Progenitor cell of endocrine pancreas (in vitro differentiated cells): ENCODE results near the gene TXN2. TPM values are rescaled to one million over a fixed set of nuclear protein-coding genes. Genes with fewer than 3 reads are reported as not detected.
"Not testable (repeated sequence)": the region's sequence is repeated elsewhere in the genome, so short reads cannot be mapped to it uniquely, and the experiment has no call there.

Experiments used
- DNase-seq: peaks from one replicate; pipeline ENCODE4 v3.0.0; 2021; ENCODE audit warnings: low spot score; ENCODE audit not compliant: unreplicated experiment
- H3K27ac Mint-ChIP-seq: 2 replicates; pipeline ENCODE4 v1.8.0; 2021; ENCODE audit warnings: mild to moderate bottlenecking, moderate library complexity, mixed read lengths
- H3K27me3 Mint-ChIP-seq: 2 replicates; pipeline ENCODE4 v1.8.0; 2021; ENCODE audit warnings: mixed read lengths
- H3K36me3 Mint-ChIP-seq: 2 replicates; pipeline ENCODE4 v1.8.0; 2022; ENCODE audit warnings: mixed read lengths; ENCODE audit not compliant: insufficient read depth
- H3K4me1 Mint-ChIP-seq: 2 replicates; pipeline ENCODE4 v1.8.0; 2021; ENCODE audit warnings: low read depth, mixed read lengths
- H3K4me3 Mint-ChIP-seq: 2 replicates; pipeline ENCODE4 v1.8.0; 2021; ENCODE audit warnings: low read depth, mild to moderate bottlenecking, moderate library complexity, mixed read lengths
- H3K9me3 Mint-ChIP-seq: 2 replicates; pipeline ENCODE4 v1.8.0; 2021; ENCODE audit warnings: low read depth, mixed read lengths
- total RNA-seq: library from RNA; stranded (reverse); gene quantifications from 2 replicates; pipeline ENCODE4 v1.2.1, GENCODE V29; 2021
- TF ChIP-seq, protein P1 (sequence below): fragments of 200-600 bp; sonication (generic); IDR thresholded peaks from one replicate; pipeline ENCODE4 v1.5.0; 2021; ENCODE audit warnings: antibody characterized with exemption, mild to moderate bottlenecking; ENCODE audit not compliant: unreplicated experiment

Gene TXN2
- total RNA-seq, 1 donor from 2014 or later, result 59.6 TPM

DNA sequence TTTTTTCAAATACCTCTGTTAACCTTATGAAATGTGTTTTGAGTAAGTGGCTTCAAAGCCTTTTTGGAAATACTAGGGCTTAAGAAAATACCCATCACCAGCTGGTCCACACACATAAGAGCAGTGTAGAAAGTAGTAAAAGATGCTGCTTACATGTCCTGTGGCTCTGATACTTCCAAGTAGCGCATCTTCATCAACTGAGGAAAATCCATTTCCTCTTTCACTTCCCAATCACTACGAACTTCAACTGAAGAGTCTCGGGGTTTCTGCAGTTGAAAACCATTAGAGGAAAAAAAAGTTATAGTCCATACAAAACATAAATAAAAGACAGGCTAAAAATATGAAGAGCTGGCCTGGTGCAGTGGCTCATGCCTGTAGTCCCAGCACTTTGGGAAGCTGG lies 39.0 kb upstream of the TXN2 start:
- Mint-ChIP-seq H3K4me1 (no peaks in the 10 kb centered on the region), H3K4me3 (no peak overlapping the region), H3K27me3 (no peaks in the 10 kb centered on the region), H3K36me3 (peaks cover 43% of the 10 kb centered on the region), H3K27ac (no peak overlapping the region), H3K9me3 (no peaks in the 10 kb centered on the region)
- TF ChIP-seq, protein P1, sequence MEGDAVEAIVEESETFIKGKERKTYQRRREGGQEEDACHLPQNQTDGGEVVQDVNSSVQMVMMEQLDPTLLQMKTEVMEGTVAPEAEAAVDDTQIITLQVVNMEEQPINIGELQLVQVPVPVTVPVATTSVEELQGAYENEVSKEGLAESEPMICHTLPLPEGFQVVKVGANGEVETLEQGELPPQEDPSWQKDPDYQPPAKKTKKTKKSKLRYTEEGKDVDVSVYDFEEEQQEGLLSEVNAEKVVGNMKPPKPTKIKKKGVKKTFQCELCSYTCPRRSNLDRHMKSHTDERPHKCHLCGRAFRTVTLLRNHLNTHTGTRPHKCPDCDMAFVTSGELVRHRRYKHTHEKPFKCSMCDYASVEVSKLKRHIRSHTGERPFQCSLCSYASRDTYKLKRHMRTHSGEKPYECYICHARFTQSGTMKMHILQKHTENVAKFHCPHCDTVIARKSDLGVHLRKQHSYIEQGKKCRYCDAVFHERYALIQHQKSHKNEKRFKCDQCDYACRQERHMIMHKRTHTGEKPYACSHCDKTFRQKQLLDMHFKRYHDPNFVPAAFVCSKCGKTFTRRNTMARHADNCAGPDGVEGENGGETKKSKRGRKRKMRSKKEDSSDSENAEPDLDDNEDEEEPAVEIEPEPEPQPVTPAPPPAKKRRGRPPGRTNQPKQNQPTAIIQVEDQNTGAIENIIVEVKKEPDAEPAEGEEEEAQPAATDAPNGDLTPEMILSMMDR, result no peak
- no peak for DNase-seq

DNA sequence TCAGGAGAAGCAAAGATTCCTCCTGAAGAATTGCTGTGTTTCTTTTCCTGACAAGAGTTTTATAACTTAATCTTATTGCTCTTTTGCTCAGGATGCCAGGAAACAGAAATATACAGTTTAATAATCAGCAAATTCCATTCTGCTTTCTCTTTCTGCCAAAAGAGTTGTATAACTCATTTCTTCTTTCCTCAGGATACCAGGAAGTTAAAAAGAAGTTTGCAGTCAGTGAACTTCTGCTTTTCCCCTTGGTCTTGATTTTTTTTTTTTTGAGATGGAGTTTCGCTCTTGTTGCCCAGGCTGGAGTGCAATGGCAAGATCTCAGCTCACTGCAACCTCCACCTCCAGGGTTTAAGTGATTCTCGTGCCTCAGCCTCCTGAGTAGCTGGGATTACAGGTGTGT lies 38.5 kb upstream of the TXN2 start:
- H3K27me3 Mint-ChIP-seq, H3K4me1 Mint-ChIP-seq, H3K27ac Mint-ChIP-seq, H3K4me3 Mint-ChIP-seq, H3K9me3 Mint-ChIP-seq, DNase-seq: not testable (repeated sequence)
- peaks cover 42% of the 10 kb centered on the region for H3K36me3 Mint-ChIP-seq

DNA sequence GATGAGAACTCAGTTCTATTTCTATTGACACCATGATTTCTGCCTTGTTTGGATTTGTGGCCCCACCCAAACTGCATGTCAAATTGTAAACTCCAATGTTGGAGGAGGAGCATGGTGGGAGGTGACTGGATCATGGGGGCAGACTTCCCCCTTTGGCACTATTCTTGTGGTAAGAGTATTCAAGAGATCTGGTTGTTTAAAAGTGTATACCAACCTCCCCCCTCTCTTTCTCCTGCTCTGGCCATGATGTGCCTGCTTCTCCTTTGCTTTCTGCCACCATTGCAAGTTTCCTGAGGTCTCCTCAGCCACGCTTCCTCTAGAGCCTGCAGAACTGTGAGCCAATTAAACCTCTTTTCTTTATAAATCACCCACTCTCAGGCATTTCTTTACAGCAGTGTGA lies 33.3 kb upstream of the TXN2 start:
- H3K4me3 Mint-ChIP-seq, result no peak overlapping the region
- no peak for DNase-seq
- H3K36me3 Mint-ChIP-seq, result peaks cover 48% of the 10 kb centered on the region
- no peak overlapping the region for H3K27ac Mint-ChIP-seq
- H3K9me3 Mint-ChIP-seq, result no peaks in the 10 kb centered on the region
- H3K27me3 Mint-ChIP-seq, result no peaks in the 10 kb centered on the region
- TF ChIP-seq, protein P1, result no peak
- H3K4me1 Mint-ChIP-seq, result no peaks in the 10 kb centered on the region

DNA sequence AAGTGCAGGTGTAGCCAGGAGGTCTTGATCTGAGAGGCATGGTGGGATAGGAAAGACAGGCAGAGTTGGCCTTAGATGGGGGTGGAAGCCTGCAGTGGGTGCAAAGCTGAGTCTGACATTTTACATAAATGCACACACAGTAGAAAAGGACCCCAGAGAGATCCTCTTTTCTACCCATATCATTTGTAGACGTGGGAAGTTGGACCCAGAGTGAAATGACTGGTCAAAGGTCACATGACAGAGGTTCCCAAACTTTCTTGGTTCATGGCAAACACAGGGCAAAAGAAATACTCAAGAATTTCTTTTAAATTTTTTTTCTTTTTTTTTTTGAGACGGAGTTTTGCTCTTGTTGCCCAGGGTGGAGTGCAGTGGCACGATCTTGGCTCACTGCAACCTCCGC lies 31.6 kb upstream of the TXN2 start:
- peaks cover 45% of the 10 kb centered on the region for H3K36me3 Mint-ChIP-seq
- no peaks in the 10 kb centered on the region for H3K27me3 Mint-ChIP-seq
- no peaks in the 10 kb centered on the region for H3K9me3 Mint-ChIP-seq
- H3K4me1 Mint-ChIP-seq, result no peaks in the 10 kb centered on the region
- DNase-seq, result no peak
- H3K4me3 Mint-ChIP-seq, result no peak overlapping the region
- TF ChIP-seq, protein P1, result no peak
- no peak overlapping the region for H3K27ac Mint-ChIP-seq

DNA sequence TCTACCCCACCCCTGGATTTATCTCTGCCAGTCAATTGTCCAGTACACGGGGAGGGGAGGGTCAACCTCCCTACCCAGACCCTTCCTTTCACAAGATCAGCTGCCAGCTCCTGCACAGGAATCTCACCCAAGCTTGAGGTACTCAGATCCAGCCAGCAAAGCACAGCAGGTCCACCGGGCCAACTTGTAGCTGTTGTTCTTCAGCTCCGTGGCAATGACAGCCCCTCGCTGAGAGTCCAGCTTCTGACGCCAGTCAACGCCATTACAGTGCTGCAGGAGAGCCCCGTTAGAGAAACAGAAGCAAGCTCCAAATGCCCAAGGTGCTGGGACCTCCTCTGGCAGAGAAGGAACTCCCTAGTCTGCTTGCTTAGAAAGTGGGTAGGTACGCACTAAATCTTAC lies 30.9 kb upstream of the TXN2 start:
- H3K36me3 Mint-ChIP-seq, result peaks cover 44% of the 10 kb centered on the region
- H3K27me3 Mint-ChIP-seq, result no peaks in the 10 kb centered on the region
- no peak overlapping the region for H3K27ac Mint-ChIP-seq
- TF ChIP-seq, protein P1, result no peak
- no peaks in the 10 kb centered on the region for H3K4me1 Mint-ChIP-seq
- H3K9me3 Mint-ChIP-seq, result peaks cover 3% of the 10 kb centered on the region
- no peak overlapping the region for H3K4me3 Mint-ChIP-seq
- DNase-seq, result no peak

DNA sequence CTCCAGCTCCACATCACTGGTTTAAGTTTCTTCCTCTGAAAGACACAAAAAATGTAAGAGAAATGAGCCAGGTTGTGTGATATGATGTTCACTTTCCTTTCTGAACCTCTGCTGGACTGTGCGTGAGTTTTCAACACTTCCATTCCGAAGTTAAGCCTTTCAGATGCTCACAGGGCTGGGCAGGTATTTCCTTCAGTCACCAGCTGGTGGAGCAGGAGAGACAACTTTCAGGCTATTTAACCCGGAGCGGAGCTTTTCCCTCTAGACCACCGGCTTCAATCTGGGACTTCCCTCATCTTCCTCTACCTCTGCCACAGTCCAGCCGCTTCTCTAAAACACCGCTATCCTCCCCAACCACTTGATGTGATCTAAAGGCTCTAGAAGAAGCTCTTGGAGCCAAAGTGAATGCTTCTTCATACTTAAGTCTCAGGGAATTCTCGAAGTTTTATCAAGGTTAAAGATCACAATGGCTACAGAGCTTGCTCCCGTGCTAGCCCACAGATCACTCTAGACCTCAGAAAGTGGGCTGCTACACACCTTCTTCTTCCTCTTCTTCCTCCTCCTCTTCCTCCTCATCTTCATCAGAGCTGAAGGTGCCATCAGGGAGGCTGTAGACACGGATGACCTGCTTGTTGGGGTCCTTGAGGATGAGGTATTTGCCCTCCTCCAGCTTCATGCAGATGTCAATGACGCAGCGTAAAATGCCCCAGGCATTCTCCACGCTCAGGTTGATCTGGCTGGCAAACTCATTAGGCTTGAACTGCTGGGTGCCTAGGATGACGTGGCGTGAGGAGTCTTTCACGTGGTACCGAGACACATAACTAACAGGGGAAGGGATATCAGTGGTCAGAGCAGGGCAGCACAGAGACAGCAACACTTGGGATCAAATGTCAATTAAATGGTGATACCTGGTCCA lies 29.8 kb upstream of the TXN2 start:
- peaks cover 3% of the 10 kb centered on the region for H3K9me3 Mint-ChIP-seq
- TF ChIP-seq, protein P1, result peak; percentile 65
- H3K4me3 Mint-ChIP-seq, result no peak overlapping the region
- no peaks in the 10 kb centered on the region for H3K4me1 Mint-ChIP-seq
- DNase-seq, result peak; percentile 37
- H3K36me3 Mint-ChIP-seq, result peaks cover 36% of the 10 kb centered on the region
- H3K27ac Mint-ChIP-seq, result no peak overlapping the region
- no peaks in the 10 kb centered on the region for H3K27me3 Mint-ChIP-seq
